DOHH2 (cell line): Measurements from ENCODE around the gene NDE1.

Experiments used
- H3F3A ChIP-seq: fragments of 200-600 bp; sonication (generic), shearing (Covaris generic); 2 replicates; pipeline ENCODE4 v1.6.0; 2016; ENCODE audit warnings: antibody characterized with exemption, mild to moderate bottlenecking; ENCODE audit not compliant: control insufficient read depth, insufficient read depth
- H3K27ac ChIP-seq: fragments of 200-600 bp; sonication (generic); 2 replicates; pipeline ENCODE4 v1.5.1; 2014; ENCODE audit warnings: low read depth, mild to moderate bottlenecking, low read length, moderate library complexity
- H3K27me3 ChIP-seq: fragments of 200-600 bp; sonication (generic); 2 replicates; pipeline ENCODE4 v1.6.1; 2014; ENCODE audit warnings: mild to moderate bottlenecking, low read length, mixed read lengths; ENCODE audit not compliant: control insufficient read depth
- H3K36me3 ChIP-seq: fragments of 200-600 bp; sonication (generic); 2 replicates; pipeline ENCODE4 v1.6.1; 2014; ENCODE audit warnings: mild to moderate bottlenecking, low read length, moderate library complexity, mixed read lengths; ENCODE audit not compliant: control insufficient read depth
- H3K4me1 ChIP-seq: fragments of 200-600 bp; sonication (generic); 2 replicates; pipeline ENCODE4 v1.6.1; 2014; ENCODE audit warnings: mild to moderate bottlenecking, low read length, mixed read lengths; ENCODE audit not compliant: control insufficient read depth
- H3K4me2 ChIP-seq: fragments of 200-600 bp; sonication (generic); 2 replicates; pipeline ENCODE4 v1.6.0; 2014; ENCODE audit warnings: mild to moderate bottlenecking, low read length, moderate library complexity
- H3K4me3 ChIP-seq: fragments of 200-600 bp; sonication (generic); 2 replicates; pipeline ENCODE4 v1.5.1; 2014; ENCODE audit warnings: mild to moderate bottlenecking, low read length, mixed read lengths
- H3K79me2 ChIP-seq: fragments of 200-600 bp; sonication (generic); 2 replicates; pipeline ENCODE4 v1.6.1; 2014; ENCODE audit warnings: mild to moderate bottlenecking, low read length, mixed read lengths; ENCODE audit not compliant: control insufficient read depth
- H3K9me2 ChIP-seq: fragments of 200-600 bp; sonication (generic); replicated peaks from 2 replicates; pipeline ENCODE4 v1.6.1; 2014; ENCODE audit warnings: mild to moderate bottlenecking, low read length, mixed read lengths; ENCODE audit not compliant: control insufficient read depth
- H3K9me3 ChIP-seq: fragments of 200-600 bp; sonication (generic); 2 replicates; pipeline ENCODE4 v1.6.1; 2014; ENCODE audit warnings: antibody characterized with exemption, low read length, mixed read lengths; ENCODE audit not compliant: control insufficient read depth, insufficient read depth
- H4K20me1 ChIP-seq: fragments of 200-600 bp; sonication (generic); 2 replicates; pipeline ENCODE4 v1.6.0; 2014; ENCODE audit warnings: low read depth, mild to moderate bottlenecking, antibody characterized with exemption, low read length, moderate library complexity; ENCODE audit not compliant: control insufficient read depth, insufficient read depth
- EZH2phosphoT487 ChIP-seq: fragments of 200-600 bp; sonication (generic); IDR thresholded peaks from 2 replicates; pipeline ENCODE4 v1.6.1; 2017; ENCODE audit warnings: borderline replicate concordance, mild to moderate bottlenecking, antibody characterized with exemption, low read length, moderate library complexity, mixed read lengths
- TF ChIP-seq, protein P1 (sequence below): fragments of 200-600 bp; sonication (generic); IDR thresholded peaks from one replicate; pipeline ENCODE4 v1.5.1; 2014; ENCODE audit warnings: antibody characterized with exemption, mild to moderate bottlenecking, low read depth, low read length; ENCODE audit not compliant: poor library complexity, severe bottlenecking

NDE1 gene

DNA sequence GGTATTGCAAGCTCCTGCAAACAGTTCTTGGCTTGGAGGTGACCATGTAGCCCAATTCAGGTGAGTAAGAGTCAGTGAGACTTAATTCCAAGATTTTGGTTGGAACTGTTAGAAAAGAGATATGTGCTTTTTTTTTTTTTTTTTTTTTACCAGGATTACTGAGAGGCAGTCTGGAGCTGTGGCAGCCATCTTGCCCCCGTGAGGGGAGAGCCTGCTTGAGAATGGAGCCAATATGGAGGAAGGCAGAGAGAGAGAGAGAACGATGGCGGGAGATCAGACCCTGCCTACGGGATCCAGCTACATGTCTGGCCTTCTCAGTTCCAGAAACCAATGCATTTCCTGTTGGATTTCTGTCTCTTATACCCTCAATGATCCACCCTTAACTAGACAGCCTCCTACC is 109.0 kb downstream of the NDE1 start:
- H3K36me3 ChIP-seq: no peaks in the 10 kb centered on the region
- TF ChIP-seq EZH2phosphoT487: no peak
- TF ChIP-seq, protein P1, sequence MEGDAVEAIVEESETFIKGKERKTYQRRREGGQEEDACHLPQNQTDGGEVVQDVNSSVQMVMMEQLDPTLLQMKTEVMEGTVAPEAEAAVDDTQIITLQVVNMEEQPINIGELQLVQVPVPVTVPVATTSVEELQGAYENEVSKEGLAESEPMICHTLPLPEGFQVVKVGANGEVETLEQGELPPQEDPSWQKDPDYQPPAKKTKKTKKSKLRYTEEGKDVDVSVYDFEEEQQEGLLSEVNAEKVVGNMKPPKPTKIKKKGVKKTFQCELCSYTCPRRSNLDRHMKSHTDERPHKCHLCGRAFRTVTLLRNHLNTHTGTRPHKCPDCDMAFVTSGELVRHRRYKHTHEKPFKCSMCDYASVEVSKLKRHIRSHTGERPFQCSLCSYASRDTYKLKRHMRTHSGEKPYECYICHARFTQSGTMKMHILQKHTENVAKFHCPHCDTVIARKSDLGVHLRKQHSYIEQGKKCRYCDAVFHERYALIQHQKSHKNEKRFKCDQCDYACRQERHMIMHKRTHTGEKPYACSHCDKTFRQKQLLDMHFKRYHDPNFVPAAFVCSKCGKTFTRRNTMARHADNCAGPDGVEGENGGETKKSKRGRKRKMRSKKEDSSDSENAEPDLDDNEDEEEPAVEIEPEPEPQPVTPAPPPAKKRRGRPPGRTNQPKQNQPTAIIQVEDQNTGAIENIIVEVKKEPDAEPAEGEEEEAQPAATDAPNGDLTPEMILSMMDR: no peak
- H3K4me2 ChIP-seq: no peak overlapping the region
- no peak overlapping the region for H3K27ac ChIP-seq
- no peaks in the 10 kb centered on the region for H3F3A ChIP-seq
- no peaks in the 10 kb centered on the region for H3K27me3 ChIP-seq
- H3K9me2 ChIP-seq: no peaks in the 10 kb centered on the region
- H4K20me1 ChIP-seq: no peaks in the 10 kb centered on the region
- H3K79me2 ChIP-seq: no peaks in the 10 kb centered on the region
- H3K9me3 ChIP-seq: no peaks in the 10 kb centered on the region
- no peak overlapping the region for H3K4me3 ChIP-seq
- H3K4me1 ChIP-seq: peaks cover 8% of the 10 kb centered on the region

DNA sequence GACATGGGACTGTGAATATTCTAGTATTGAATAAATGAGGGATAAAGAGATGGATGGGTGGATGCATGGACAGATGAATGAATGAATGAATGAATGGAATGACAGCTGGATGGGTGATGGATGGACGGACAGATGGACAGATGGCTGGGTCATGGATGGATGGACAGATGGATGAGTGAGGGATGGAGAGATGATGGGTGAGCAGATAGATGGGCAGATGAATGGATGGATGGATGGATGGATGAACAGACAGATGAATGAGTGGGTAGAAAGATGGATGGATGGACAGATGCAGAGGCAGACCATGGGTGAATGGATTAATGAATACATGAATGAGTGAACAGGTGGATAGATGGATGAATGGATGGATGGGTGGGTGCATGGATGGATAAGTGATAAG is 110.1 kb downstream of the NDE1 start:
- Histone ChIP-seq H3K4me2 (no peak overlapping the region), H3K27ac (no peak overlapping the region), H3F3A (no peaks in the 10 kb centered on the region), H3K36me3 (no peaks in the 10 kb centered on the region), H3K9me2 (no peaks in the 10 kb centered on the region), H4K20me1 (no peaks in the 10 kb centered on the region), H3K27me3 (no peaks in the 10 kb centered on the region), H3K79me2 (no peaks in the 10 kb centered on the region), H3K4me1 (peaks cover 8% of the 10 kb centered on the region), H3K9me3 (no peaks in the 10 kb centered on the region), H3K4me3 (no peak overlapping the region)
- TF ChIP-seq EZH2phosphoT487: no peak
- TF ChIP-seq, protein P1: no peak

DNA sequence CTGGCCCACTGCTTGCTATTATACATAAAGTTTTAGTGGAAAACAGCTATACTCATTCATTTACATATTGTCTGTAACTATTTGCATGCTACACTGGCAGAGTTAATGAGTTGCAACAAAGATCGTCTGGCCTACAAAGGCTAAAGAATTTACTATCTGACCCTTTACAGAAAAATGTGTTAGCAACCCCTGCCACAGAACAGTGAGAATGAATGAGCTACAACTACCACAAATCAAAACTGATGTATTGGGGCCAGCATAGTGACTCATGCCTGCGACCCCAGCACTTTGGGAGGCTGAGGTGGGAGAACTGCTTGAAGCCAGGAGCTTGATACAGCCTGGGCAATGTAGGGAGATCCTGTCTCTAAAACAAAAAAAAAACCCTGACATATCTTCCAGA is 114.1 kb downstream of the NDE1 start:
- TF ChIP-seq EZH2phosphoT487: no peak
- TF ChIP-seq, protein P1: no peak
- no peaks in the 10 kb centered on the region for H3K36me3 ChIP-seq
- H3K27ac ChIP-seq: no peak overlapping the region
- no peaks in the 10 kb centered on the region for H3K9me2 ChIP-seq
- H3K4me2 ChIP-seq: no peak overlapping the region
- H4K20me1 ChIP-seq: no peaks in the 10 kb centered on the region
- no peaks in the 10 kb centered on the region for H3F3A ChIP-seq
- no peak overlapping the region for H3K4me3 ChIP-seq
- H3K79me2 ChIP-seq: no peaks in the 10 kb centered on the region
- H3K9me3 ChIP-seq: no peaks in the 10 kb centered on the region
- peaks cover 4% of the 10 kb centered on the region for H3K4me1 ChIP-seq
- no peaks in the 10 kb centered on the region for H3K27me3 ChIP-seq

DNA sequence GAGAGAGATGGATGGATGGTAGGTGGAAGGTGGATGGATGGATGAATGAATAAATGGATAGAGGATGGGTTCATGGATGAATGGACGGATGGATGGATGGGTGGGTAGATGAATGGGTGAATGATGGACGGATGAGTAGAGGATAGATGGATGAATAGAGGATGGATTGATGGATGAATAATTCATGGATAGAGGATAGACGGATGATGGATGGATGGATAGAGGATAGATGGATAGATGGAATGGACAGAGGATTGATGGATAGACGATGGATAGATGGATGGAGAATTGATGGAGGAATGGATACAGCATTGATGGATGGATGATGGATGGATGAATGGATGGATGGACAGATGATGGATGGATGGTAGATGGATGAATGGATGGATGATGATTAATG is 115.1 kb downstream of the NDE1 start:
- H3K4me3 ChIP-seq: no peak overlapping the region
- no peak overlapping the region for H3K4me2 ChIP-seq
- H3K9me2 ChIP-seq: no peaks in the 10 kb centered on the region
- H3K9me3 ChIP-seq: no peaks in the 10 kb centered on the region
- no peak for TF ChIP-seq EZH2phosphoT487
- TF ChIP-seq, protein P1: no peak
- H3F3A ChIP-seq: no peaks in the 10 kb centered on the region
- H3K4me1 ChIP-seq: peaks cover 4% of the 10 kb centered on the region
- no peaks in the 10 kb centered on the region for H4K20me1 ChIP-seq
- no peaks in the 10 kb centered on the region for H3K79me2 ChIP-seq
- no peaks in the 10 kb centered on the region for H3K27me3 ChIP-seq
- no peak overlapping the region for H3K27ac ChIP-seq
- no peaks in the 10 kb centered on the region for H3K36me3 ChIP-seq
